ENCODE measurements around the gene TCL1A. TPM values are rescaled to one million over a fixed set of nuclear protein-coding genes. Genes with fewer than 3 reads are reported as not detected.

TCL1A gene
- total RNA-seq, 1 experiment from 2014 or later = not detected

DNA sequence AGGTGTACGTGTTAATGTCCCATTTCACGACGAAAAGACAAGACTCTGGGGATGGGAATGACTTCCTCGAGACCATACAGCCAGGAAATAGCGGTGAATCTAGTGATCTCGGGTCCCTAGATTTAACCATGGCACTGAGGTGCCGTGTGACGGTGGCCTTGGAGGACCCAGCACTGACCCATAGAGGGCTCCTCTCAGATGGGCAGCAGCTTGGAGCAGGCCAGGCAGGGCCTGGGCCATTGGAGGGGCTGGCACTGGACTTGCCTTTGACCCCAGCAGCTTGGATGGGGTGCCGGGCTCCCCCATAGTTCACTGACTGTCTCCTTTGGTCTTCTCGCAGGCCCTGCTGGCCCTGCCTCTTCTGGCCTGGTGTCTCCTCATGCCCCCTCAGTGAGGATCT, 22.3 kb downstream of the TCL1A start:
- no peak overlapping the region for H3T11ph ChIP-seq (ENCODE audit: low read length)
- WGBS (ENCODE audit: extremely low coverage, insufficient read length, low lambda C conversion rate) = no CpG with 5 or more reads among the region's 10 CpGs
- Mint-ChIP-seq H3K4me1 (peaks cover 26 to 27% of the 10 kb centered on the region in 2 experiments), H3K27ac (no peak overlapping the region), H3K36me3 (ENCODE audit: insufficient read depth in 1 of 3, low read depth in 3 of 3) (no peaks in the 10 kb centered on the region), H3K4me3 (no peak overlapping the region), H3K27me3 (ENCODE audit: low read depth) (peaks cover 78% of the 10 kb centered on the region), H3K9me3 (no peaks in the 10 kb centered on the region)
- H3K27ac ChIP-seq (ENCODE audit: insufficient read length, low read depth, low read length) = no peak overlapping the region
- no peak overlapping the region for H4K5ac ChIP-seq (ENCODE audit: insufficient read length, low read depth, low read length)
- no peak overlapping the region for H4K91ac ChIP-seq (ENCODE audit: insufficient read length, low read depth, low read length)
- H3K27me3 ChIP-seq (ENCODE audit: insufficient read depth, low read length) = peaks cover 3% of the 10 kb centered on the region; the same call in 1 of the 2 replicates
- H2BK15ac ChIP-seq (ENCODE audit: low read depth, low read length) = no peak overlapping the region
- H2BK12ac ChIP-seq (ENCODE audit: insufficient read length, low read depth, low read length) = no peak overlapping the region
- no peak overlapping the region for H3K14ac ChIP-seq (ENCODE audit: insufficient read depth, low read length)
- no peaks in the 10 kb centered on the region for H3K79me1 ChIP-seq (ENCODE audit: insufficient read depth, low read depth, low read length, poor library complexity, severe bottlenecking)
- no peak overlapping the region for H3K4me2 ChIP-seq (ENCODE audit: insufficient read depth, insufficient read length, low read length)
- no peak overlapping the region for H2AFZ ChIP-seq (ENCODE audit: low read length)
- H3K9ac ChIP-seq (ENCODE audit: extremely low read depth, insufficient read length, low read length) = no peak overlapping the region
- H3K56ac ChIP-seq (ENCODE audit: insufficient read length, low read depth, low read length) = no peak overlapping the region
- no peak overlapping the region for H2BK120ac ChIP-seq (ENCODE audit: low read depth, low read length, poor library complexity, severe bottlenecking)
- no peak overlapping the region for H2BK20ac ChIP-seq (ENCODE audit: low read depth, low read length, poor library complexity, severe bottlenecking)
- no peak overlapping the region for H4K8ac ChIP-seq (replicated peaks; ENCODE audit: insufficient read length, low read depth, low read length)
- H3K18ac ChIP-seq (ENCODE audit: insufficient read length, low read depth, low read length) = no peak overlapping the region
- H4K20me1 ChIP-seq (ENCODE audit: control insufficient read depth, insufficient read depth, insufficient read length) = peaks cover 2% of the 10 kb centered on the region
- no peak overlapping the region for H3K4ac ChIP-seq (ENCODE audit: low read depth, low read length)
- no peaks in the 10 kb centered on the region for H3K23me2 ChIP-seq (ENCODE audit: insufficient read length, low read depth, low read length, poor library complexity, severe bottlenecking)
- DNase-seq = no peak
- H2BK5ac ChIP-seq (ENCODE audit: insufficient read length, low read length) = no peak overlapping the region
- no peak overlapping the region for H3K23ac ChIP-seq (ENCODE audit: insufficient read length, low read depth, low read length)
- TF ChIP-seq, protein P1, sequence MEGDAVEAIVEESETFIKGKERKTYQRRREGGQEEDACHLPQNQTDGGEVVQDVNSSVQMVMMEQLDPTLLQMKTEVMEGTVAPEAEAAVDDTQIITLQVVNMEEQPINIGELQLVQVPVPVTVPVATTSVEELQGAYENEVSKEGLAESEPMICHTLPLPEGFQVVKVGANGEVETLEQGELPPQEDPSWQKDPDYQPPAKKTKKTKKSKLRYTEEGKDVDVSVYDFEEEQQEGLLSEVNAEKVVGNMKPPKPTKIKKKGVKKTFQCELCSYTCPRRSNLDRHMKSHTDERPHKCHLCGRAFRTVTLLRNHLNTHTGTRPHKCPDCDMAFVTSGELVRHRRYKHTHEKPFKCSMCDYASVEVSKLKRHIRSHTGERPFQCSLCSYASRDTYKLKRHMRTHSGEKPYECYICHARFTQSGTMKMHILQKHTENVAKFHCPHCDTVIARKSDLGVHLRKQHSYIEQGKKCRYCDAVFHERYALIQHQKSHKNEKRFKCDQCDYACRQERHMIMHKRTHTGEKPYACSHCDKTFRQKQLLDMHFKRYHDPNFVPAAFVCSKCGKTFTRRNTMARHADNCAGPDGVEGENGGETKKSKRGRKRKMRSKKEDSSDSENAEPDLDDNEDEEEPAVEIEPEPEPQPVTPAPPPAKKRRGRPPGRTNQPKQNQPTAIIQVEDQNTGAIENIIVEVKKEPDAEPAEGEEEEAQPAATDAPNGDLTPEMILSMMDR (conservative IDR thresholded peaks at IDR 0.05) = no peak
- H3K4me1 ChIP-seq (ENCODE audit: insufficient read depth, low read length) = no peaks in the 10 kb centered on the region
- no peaks in the 10 kb centered on the region for H3K79me2 ChIP-seq (ENCODE audit: insufficient read depth, low read length)
- no peaks in the 10 kb centered on the region for H3K9me3 ChIP-seq (ENCODE audit: control insufficient read depth, low read depth, low read length)
- H2AK5ac ChIP-seq (ENCODE audit: insufficient read length, low read length) = no peak overlapping the region

All from H9 (cell line).